Activated naive CD4-positive, alpha-beta T cell treated with anti-CD3 and anti-CD28 coated beads for 36 hours (primary cell): ENCODE measurements around the gene RAVER1. TPM values are rescaled to one million over a fixed set of nuclear protein-coding genes. Genes with fewer than 3 reads are reported as not detected.
"Not testable (repeated sequence)": the region's sequence is repeated elsewhere in the genome, so short reads cannot be mapped to it uniquely, and the experiment has no call there.

Source experiments
- CTCF ChIA-PET: fragments of 350-600 bp; sonication (Branson Sonifier 250); formaldehyde crosslinking; loops from one replicate; lab custom pipeline; 2021; ENCODE audit warnings: antibody characterized with exemption; lab: Charles Lee
- DNase-seq: peaks from one replicate; pipeline ENCODE4 v3.0.0-alpha.2; 2020
- H3K27ac Mint-ChIP-seq: one replicate; pipeline ENCODE4 v1.8.0; 2021; ENCODE audit warnings: mild to moderate bottlenecking, mixed read lengths
- H3K27me3 Mint-ChIP-seq: one replicate; pipeline ENCODE4 v1.8.0; 2021; ENCODE audit warnings: low read depth, mixed read lengths
- H3K36me3 Mint-ChIP-seq: one replicate; pipeline ENCODE4 v1.8.0; 2021; ENCODE audit warnings: low read depth, mixed read lengths
- H3K4me1 Mint-ChIP-seq: one replicate; pipeline ENCODE4 v1.8.0; 2021; ENCODE audit warnings: low read depth, mixed read lengths
- H3K4me3 Mint-ChIP-seq: one replicate; pipeline ENCODE4 v1.8.0; 2021; ENCODE audit warnings: mild to moderate bottlenecking, moderate library complexity, mixed read lengths
- H3K9me3 Mint-ChIP-seq: one replicate; pipeline ENCODE4 v1.8.0; 2021; ENCODE audit warnings: mixed read lengths
- intact Hi-C: fragments of 100-400 bp; cut with micrococcal nuclease; formaldehyde crosslinking; loops from one replicate; pipeline ENCODE4 v1.15.1; 2023
- total RNA-seq, 2 experiments: library from RNA; stranded (reverse); gene quantifications; one replicate each; pipeline ENCODE4 v1.2.3, GENCODE V29; 2021

The RAVER1 gene
- total RNA-seq, 2 experiments from 2014 or later = 63.0 to 69.0 TPM

- DNase-seq = peak; percentile 43
- peak overlapping the region; percentile 83 for H3K4me3 Mint-ChIP-seq
- CTCF ChIA-PET = no interaction called here
- peaks cover 9% of the 10 kb centered on the region for H3K36me3 Mint-ChIP-seq
- no peaks in the 10 kb centered on the region for H3K9me3 Mint-ChIP-seq
- no peaks in the 10 kb centered on the region for H3K27me3 Mint-ChIP-seq
- peak overlapping the region; percentile 95 for H3K27ac Mint-ChIP-seq
- intact Hi-C loops = loop anchor here (10.0 kb wide), 3 partner anchors 144 to 626 kb away; partner anchors contain the start of genes ANGPTL6, DNMT1, PPAN and SMARCA4
- peaks cover 37% of the 10 kb centered on the region for H3K4me1 Mint-ChIP-seq
Measured at GRCh38 chr19:10338940-10339339, 5.6 kb upstream of the RAVER1 start.

GRCh38 chr19:10336725-10337124 is 3.4 kb upstream of the RAVER1 start:
- intact Hi-C loops = loop anchor here (10.0 kb wide), 3 partner anchors 142 to 628 kb away; partner anchors contain the start of genes ANGPTL6, DNMT1, PPAN and SMARCA4
- not testable (repeated sequence) for H3K27me3 Mint-ChIP-seq, H3K4me3 Mint-ChIP-seq, DNase-seq, H3K9me3 Mint-ChIP-seq
- Mint-ChIP-seq H3K27ac (peak overlapping the region; percentile 59), H3K36me3 (peaks cover 21% of the 10 kb centered on the region), H3K4me1 (peaks cover 55% of the 10 kb centered on the region)
- CTCF ChIA-PET = interaction anchor here (0.6 kb wide), 1 partner anchor 1172 kb away, joined by 3 read pairs; no protein-coding TSS in a partner anchor

- Mint-ChIP-seq H3K4me1 (peaks cover 54% of the 10 kb centered on the region), H3K4me3 (no peak overlapping the region), H3K9me3 (no peaks in the 10 kb centered on the region), H3K27ac (no peak overlapping the region), H3K27me3 (no peaks in the 10 kb centered on the region), H3K36me3 (peaks cover 24% of the 10 kb centered on the region)
- CTCF ChIA-PET = interaction anchor here (0.9 to 1.0 kb wide), 2 partner anchors 16 to 53 kb away, joined by 4 read pairs; no protein-coding TSS in a partner anchor
- intact Hi-C loops = loop anchor here (10.0 kb wide), 3 partner anchors 141 to 629 kb away; partner anchors contain the start of genes ANGPTL6, DNMT1, PPAN and SMARCA4
- no peak for DNase-seq
Measured at GRCh38 chr19:10335352-10335985, 2.1 kb upstream of the RAVER1 start.

GRCh38 chr19:10334588-10335351 is 1.4 kb upstream of the RAVER1 start:
- intact Hi-C loops = loop anchor here (5.0 to 10.0 kb wide), 4 partner anchors 47 to 630 kb away; partner anchors contain the start of genes ANGPTL6, DNMT1, ICAM4 and ICAM5
- Mint-ChIP-seq H3K27ac (no peak overlapping the region), H3K4me1 (peaks cover 49% of the 10 kb centered on the region), H3K4me3 (peak overlapping the region; percentile 94), H3K27me3 (no peaks in the 10 kb centered on the region), H3K9me3 (no peaks in the 10 kb centered on the region), H3K36me3 (peaks cover 30% of the 10 kb centered on the region)
- CTCF ChIA-PET = interaction anchor here (0.5 to 0.6 kb wide), 2 partner anchors 40 to 309 kb away, joined by 5 read pairs; no protein-coding TSS in a partner anchor
- peak; percentile 60 for DNase-seq

- intact Hi-C loops = loop anchor here (1.0 to 10.0 kb wide), 7 partner anchors 17 to 631 kb away; partner anchors contain the start of genes ANGPTL6, DNMT1, FDX2 and ICAM1
- peaks cover 43% of the 10 kb centered on the region for H3K4me1 Mint-ChIP-seq
- no peaks in the 10 kb centered on the region for H3K27me3 Mint-ChIP-seq
- no peak for DNase-seq
- CTCF ChIA-PET = interaction anchor here (0.5 to 0.9 kb wide), 3 partner anchors 41 to 308 kb away, joined by 3 to 5 read pairs (median 5); no protein-coding TSS in a partner anchor
- no peaks in the 10 kb centered on the region for H3K9me3 Mint-ChIP-seq
- H3K36me3 Mint-ChIP-seq = peaks cover 33% of the 10 kb centered on the region
- peak overlapping the region; percentile 96 for H3K27ac Mint-ChIP-seq
- H3K4me3 Mint-ChIP-seq = peak overlapping the region; percentile 94
Measured at GRCh38 chr19:10333758-10334587, 644 bp upstream of the RAVER1 start.

- intact Hi-C loops = loop anchor here (2.0 to 10.0 kb wide), 5 partner anchors 16 to 632 kb away; partner anchors contain the start of genes ANGPTL6, DNMT1, FDX2 and ICAM4
- DNase-seq = no peak
- H3K4me1 Mint-ChIP-seq = peaks cover 35% of the 10 kb centered on the region
- peak overlapping the region; percentile 96 for H3K27ac Mint-ChIP-seq
- no peaks in the 10 kb centered on the region for H3K27me3 Mint-ChIP-seq
- peaks cover 37% of the 10 kb centered on the region for H3K36me3 Mint-ChIP-seq
- H3K9me3 Mint-ChIP-seq = no peaks in the 10 kb centered on the region
- CTCF ChIA-PET = interaction anchor here (0.6 to 1.1 kb wide), 2 partner anchors 43 to 67 kb away, joined by 3 read pairs; no protein-coding TSS in a partner anchor
- H3K4me3 Mint-ChIP-seq = peak overlapping the region; percentile 94
Measured at GRCh38 chr19:10332158-10332964, 968 bp downstream of the RAVER1 start.

- Mint-ChIP-seq H3K27ac (no peak overlapping the region), H3K36me3 (peaks cover 31% of the 10 kb centered on the region), H3K4me1 (peaks cover 23% of the 10 kb centered on the region), H3K4me3 (no peak overlapping the region), H3K9me3 (no peaks in the 10 kb centered on the region), H3K27me3 (no peaks in the 10 kb centered on the region)
- DNase-seq = no peak
- CTCF ChIA-PET = no interaction called here
- intact Hi-C loops = no loop called here
Measured at GRCh38 chr19:10329555-10329954, 3.8 kb downstream of the RAVER1 start.

GRCh38 chr19:10328558-10329429 is 4.5 kb downstream of the RAVER1 start:
- H3K9me3 Mint-ChIP-seq = no peaks in the 10 kb centered on the region
- intact Hi-C loops = no loop called here
- H3K27ac Mint-ChIP-seq = no peak overlapping the region
- peaks cover 19% of the 10 kb centered on the region for H3K4me1 Mint-ChIP-seq
- peaks cover 28% of the 10 kb centered on the region for H3K36me3 Mint-ChIP-seq
- H3K4me3 Mint-ChIP-seq = no peak overlapping the region
- DNase-seq = no peak
- CTCF ChIA-PET = interaction anchor here (0.6 kb wide), 1 partner anchor 16 kb away, joined by 4 read pairs; no protein-coding TSS in a partner anchor
- H3K27me3 Mint-ChIP-seq = no peaks in the 10 kb centered on the region

- intact Hi-C loops = no loop called here
- Mint-ChIP-seq H3K36me3 (peaks cover 20% of the 10 kb centered on the region), H3K9me3 (no peaks in the 10 kb centered on the region), H3K27ac (no peak overlapping the region), H3K27me3 (no peaks in the 10 kb centered on the region), H3K4me3 (no peak overlapping the region), H3K4me1 (peaks cover 13% of the 10 kb centered on the region)
- DNase-seq = no peak
- CTCF ChIA-PET = interaction anchor here (0.6 kb wide), 1 partner anchor 17 kb away, joined by 4 read pairs; no protein-coding TSS in a partner anchor
Measured at GRCh38 chr19:10327793-10328192, 5.5 kb downstream of the RAVER1 start.

GRCh38 chr19:10325732-10326131 is 7.6 kb downstream of the RAVER1 start:
- Mint-ChIP-seq H3K9me3 (no peaks in the 10 kb centered on the region), H3K36me3 (peaks cover 20% of the 10 kb centered on the region), H3K27ac (no peak overlapping the region), H3K27me3 (no peaks in the 10 kb centered on the region), H3K4me3 (no peak overlapping the region), H3K4me1 (no peaks in the 10 kb centered on the region)
- no peak for DNase-seq
- CTCF ChIA-PET = interaction anchor here (0.6 to 1.5 kb wide), 3 partner anchors 37 to 76 kb away, joined by 3 to 4 read pairs (median 3); no protein-coding TSS in a partner anchor
- intact Hi-C loops = no loop called here
